ENCODE measurements around the gene NEURL4.

GRCh38 chr17:7327501-7327900 lies 1.6 kb downstream of the NEURL4 start:
- TF ChIP-seq GABPA (IDR thresholded peaks at IDR 0.05 in 1 of 2, conservative IDR thresholded peaks at IDR 0.05 in 1 of 2) (no peak), FOXA2 (IDR thresholded peaks at IDR 0.05) (no peak), ZBTB33 (IDR thresholded peaks at IDR 0.05) (no peak), EGR1 (IDR thresholded peaks at IDR 0.05; ENCODE audit: low read depth in 2 of 2) (no peak), YY1 (IDR thresholded peaks at IDR 0.05) (no peak), TAF1 (conservative IDR thresholded peaks at IDR 0.05) (no peak), JUND (IDR thresholded peaks at IDR 0.05) (no peak)
- TF ChIP-seq, protein P1, sequence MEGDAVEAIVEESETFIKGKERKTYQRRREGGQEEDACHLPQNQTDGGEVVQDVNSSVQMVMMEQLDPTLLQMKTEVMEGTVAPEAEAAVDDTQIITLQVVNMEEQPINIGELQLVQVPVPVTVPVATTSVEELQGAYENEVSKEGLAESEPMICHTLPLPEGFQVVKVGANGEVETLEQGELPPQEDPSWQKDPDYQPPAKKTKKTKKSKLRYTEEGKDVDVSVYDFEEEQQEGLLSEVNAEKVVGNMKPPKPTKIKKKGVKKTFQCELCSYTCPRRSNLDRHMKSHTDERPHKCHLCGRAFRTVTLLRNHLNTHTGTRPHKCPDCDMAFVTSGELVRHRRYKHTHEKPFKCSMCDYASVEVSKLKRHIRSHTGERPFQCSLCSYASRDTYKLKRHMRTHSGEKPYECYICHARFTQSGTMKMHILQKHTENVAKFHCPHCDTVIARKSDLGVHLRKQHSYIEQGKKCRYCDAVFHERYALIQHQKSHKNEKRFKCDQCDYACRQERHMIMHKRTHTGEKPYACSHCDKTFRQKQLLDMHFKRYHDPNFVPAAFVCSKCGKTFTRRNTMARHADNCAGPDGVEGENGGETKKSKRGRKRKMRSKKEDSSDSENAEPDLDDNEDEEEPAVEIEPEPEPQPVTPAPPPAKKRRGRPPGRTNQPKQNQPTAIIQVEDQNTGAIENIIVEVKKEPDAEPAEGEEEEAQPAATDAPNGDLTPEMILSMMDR (IDR thresholded peaks at IDR 0.05; ENCODE audit: low read depth, low read length, missing input control), result no peak
- TF ChIP-seq, protein P2, sequence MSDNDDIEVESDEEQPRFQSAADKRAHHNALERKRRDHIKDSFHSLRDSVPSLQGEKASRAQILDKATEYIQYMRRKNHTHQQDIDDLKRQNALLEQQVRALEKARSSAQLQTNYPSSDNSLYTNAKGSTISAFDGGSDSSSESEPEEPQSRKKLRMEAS (IDR thresholded peaks at IDR 0.05), result no peak

Measured in liver (tissue), 3 donors.